HEK293 (cell line): ENCODE data around the gene SVOPL.

Experiments
- BCL11B ChIP-seq: fragments of 450-650 bp; formaldehyde crosslinking; IDR thresholded peaks from 2 replicates; pipeline ENCODE4 v1.5.1; 2016; ENCODE audit warnings: low read depth, missing biosample characterization, missing genetic modification characterization
- SP2 ChIP-seq: fragments of 450-650 bp; formaldehyde crosslinking; IDR thresholded peaks from 2 replicates; pipeline ENCODE4 v1.5.1; 2016; ENCODE audit warnings: missing biosample characterization, missing genetic modification characterization
- ZBTB1 ChIP-seq: fragments of 450-650 bp; formaldehyde crosslinking; IDR thresholded peaks from 2 replicates; pipeline ENCODE4 v1.5.1; 2016; ENCODE audit warnings: missing biosample characterization, missing genetic modification characterization
- ZNF169 ChIP-seq: fragments of 450-650 bp; formaldehyde crosslinking; IDR thresholded peaks from 2 replicates; pipeline ENCODE4 v1.5.1; 2016; ENCODE audit warnings: missing biosample characterization, missing genetic modification characterization
- ZNF529 ChIP-seq: fragments of 450-650 bp; formaldehyde crosslinking; IDR thresholded peaks from 2 replicates; pipeline ENCODE4 v1.5.1; 2017; ENCODE audit warnings: missing genetic modification characterization, missing biosample characterization; ENCODE audit not compliant: insufficient replicate concordance
- ZNF639 ChIP-seq: fragments of 450-650 bp; formaldehyde crosslinking; IDR thresholded peaks from 2 replicates; pipeline ENCODE4 v1.5.1; 2016; ENCODE audit warnings: missing biosample characterization, missing genetic modification characterization
- ZXDB ChIP-seq: fragments of 450-650 bp; formaldehyde crosslinking; IDR thresholded peaks from 2 replicates; pipeline ENCODE4 v1.5.1; 2016; ENCODE audit warnings: missing biosample characterization, missing genetic modification characterization

GRCh38 chr7:138627361-138627760 lies 73.8 kb downstream of the SVOPL start:
- no peak for TF ChIP-seq ZNF639 (tag by site-specific recombination)
- TF ChIP-seq ZNF529: no peak
- TF ChIP-seq SP2 (tag by site-specific recombination): no peak
- no peak for TF ChIP-seq ZBTB1 (tag by site-specific recombination)
- TF ChIP-seq ZXDB (tag by site-specific recombination): no peak
- no peak for TF ChIP-seq ZNF169
- TF ChIP-seq BCL11B (tag by site-specific recombination): no peak
